A172 (cell line): ENCODE results near the gene CFHR1. TPM values are rescaled to one million over a fixed set of nuclear protein-coding genes. Genes with fewer than 3 reads are reported as not detected.
"Not testable (repeated sequence)": the region's sequence is repeated elsewhere in the genome, so short reads cannot be mapped to it uniquely, and the experiment has no call there.

Experiments
- DNase-seq: peaks from one replicate; pipeline ENCODE4 v3.0.0-alpha.2; 2015; ENCODE audit warnings: low spot score
- total RNA-seq: library from RNA; depleted of rRNA; stranded (reverse); fragments of >200 nt; shearing (Covaris generic); gene quantifications from 2 replicates; pipeline ENCODE4 v1.2.3, GENCODE V29; 2014; rRNA removed

CFHR1 gene
- 0.22 and 1.1 TPM in 2 replicates for total RNA-seq

- DNase-seq: not testable (repeated sequence)
Measured at GRCh38 chr1:196819531-196819930, at the start of gene CFHR1. TSS of gene CFHR1 (plus strand) at chr1:196819731. CDS start at chr1:196819845, 114 bp downstream.

- not testable (repeated sequence) for DNase-seq
Measured at GRCh38 chr1:196769823-196770222, 49.7 kb upstream of the CFHR1 start.

- DNase-seq: no peak
Measured at GRCh38 chr1:196773713-196774112, 45.8 kb upstream of the CFHR1 start.

GRCh38 chr1:196774175-196774574, 45.4 kb upstream of the CFHR1 start:
- DNase-seq: no peak

- DNase-seq: no peak
Measured at GRCh38 chr1:196774603-196775002, 44.9 kb upstream of the CFHR1 start, which contains the start of gene CFHR3. TSS of gene CFHR3 (plus strand) at chr1:196774840. CDS start at chr1:196774887, 47 bp downstream.

- no peak for DNase-seq
Measured at GRCh38 chr1:196777603-196778002, 41.9 kb upstream of the CFHR1 start.

- no peak for DNase-seq
Measured at GRCh38 chr1:196779093-196779492, 40.4 kb upstream of the CFHR1 start.

- DNase-seq: not testable (repeated sequence)
Measured at GRCh38 chr1:196791252-196791651, 28.3 kb upstream of the CFHR1 start.

GRCh38 chr1:196794103-196794502, 25.4 kb upstream of the CFHR1 start:
- DNase-seq: not testable (repeated sequence)

- no peak for DNase-seq
Measured at GRCh38 chr1:196797891-196798290, 21.6 kb upstream of the CFHR1 start.

GRCh38 chr1:196801920-196802319, 17.6 kb upstream of the CFHR1 start:
- DNase-seq: not testable (repeated sequence)

- no peak for DNase-seq
Measured at GRCh38 chr1:196808529-196809235, 10.8 kb upstream of the CFHR1 start.

GRCh38 chr1:196817442-196817841, 2.1 kb upstream of the CFHR1 start:
- not testable (repeated sequence) for DNase-seq

GRCh38 chr1:196827860-196828259, 8.3 kb downstream of the CFHR1 start:
- DNase-seq: peak; percentile 73

GRCh38 chr1:196849613-196850492, 30.3 kb downstream of the CFHR1 start:
- DNase-seq: not testable (repeated sequence)

GRCh38 chr1:196856053-196856452, 36.5 kb downstream of the CFHR1 start:
- DNase-seq: no peak

- DNase-seq: no peak
Measured at GRCh38 chr1:196857188-196857587, 37.7 kb downstream of the CFHR1 start.

GRCh38 chr1:196858811-196859210, 39.3 kb downstream of the CFHR1 start:
- no peak for DNase-seq

- DNase-seq: no peak
Measured at GRCh38 chr1:196860323-196860884, 40.9 kb downstream of the CFHR1 start.

- DNase-seq: no peak
Measured at GRCh38 chr1:196861429-196861828, 41.9 kb downstream of the CFHR1 start.

GRCh38 chr1:196866974-196867373, 47.4 kb downstream of the CFHR1 start:
- no peak for DNase-seq

- no peak for DNase-seq
Measured at GRCh38 chr1:196873385-196873784, 53.9 kb downstream of the CFHR1 start.
